ENCODE results near the gene MRI1.

The MRI1 gene

GRCh38 chr19:13819238-13819637, 54.9 kb downstream of the MRI1 start:
- H3K9me3 ChIP-seq: no peaks in the 10 kb centered on the region
- H3K27me3 ChIP-seq: no peaks in the 10 kb centered on the region
- H3K4me3 ChIP-seq (ENCODE audit: low read depth, low read length): no peak overlapping the region
- H3K36me3 ChIP-seq: no peaks in the 10 kb centered on the region
- peaks cover 9% of the 10 kb centered on the region for H3K4me1 ChIP-seq
- DNase-seq: no peak
- TF ChIP-seq CTCF (IDR thresholded peaks at IDR 0.05; ENCODE audit: low read depth, low read length): no peak

- Histone ChIP-seq H3K4me1 (peaks cover 9% of the 10 kb centered on the region), H3K9me3 (no peaks in the 10 kb centered on the region), H3K27me3 (no peaks in the 10 kb centered on the region), H3K4me3 (ENCODE audit: low read depth, low read length) (no peak overlapping the region), H3K36me3 (no peaks in the 10 kb centered on the region)
- TF ChIP-seq CTCF (IDR thresholded peaks at IDR 0.05; ENCODE audit: low read depth, low read length): no peak
- no peak for DNase-seq
These were observed 57.0 kb downstream of the MRI1 start for GRCh38 chr19:13821292-13821691.

GRCh38 chr19:13823256-13823655, 58.9 kb downstream of the MRI1 start:
- Histone ChIP-seq H3K4me3 (ENCODE audit: low read depth, low read length) (no peak overlapping the region), H3K9me3 (no peaks in the 10 kb centered on the region), H3K27me3 (no peaks in the 10 kb centered on the region), H3K4me1 (peaks cover 9% of the 10 kb centered on the region), H3K36me3 (no peaks in the 10 kb centered on the region)
- no peak for DNase-seq
- no peak for TF ChIP-seq CTCF (IDR thresholded peaks at IDR 0.05; ENCODE audit: low read depth, low read length)

All from BE2C (cell line).